Natural killer cell treated with Interleukin-12 subunit alpha and Interleukin-12 subunit beta and Interleukin-15 and Interleukin-18, amount 100 ng/mL, for 72 hours (primary cell): Measurements from ENCODE around the gene MYL6. TPM values are rescaled to one million over a fixed set of nuclear protein-coding genes. Genes with fewer than 3 reads are reported as not detected.
"Not testable (repeated sequence)": the region's sequence is repeated elsewhere in the genome, so short reads cannot be mapped to it uniquely, and the experiment has no call there.

Experiments
- ATAC-seq, 2 donors: fragments of 150-1000 bp; cut with Tn5 transposase in 1 of 2; sonication (Bioruptor Pico), chemical (Tn5 transposase) in 1 of 2; 2 replicates each; pipeline ENCODE4 v1.10.0; 2021
- DNase-seq: peaks from one replicate; pipeline ENCODE4 v3.0.0; 2022; ENCODE audit warnings: low spot score
- H3K27ac Mint-ChIP-seq, 2 donors: 1 replicate in 1 of 2; 2 replicates in 1 of 2; pipeline ENCODE4 v1.8.0; 2022; ENCODE audit warnings: mixed read lengths in 2 of 2, mild to moderate bottlenecking in 1 of 2, moderate library complexity in 1 of 2
- H3K27me3 Mint-ChIP-seq, 2 donors: 1 replicate in 1 of 2; 2 replicates in 1 of 2; pipeline ENCODE4 v1.8.0; 2022; ENCODE audit warnings: mixed read lengths in 2 of 2
- H3K36me3 Mint-ChIP-seq: one replicate; pipeline ENCODE4 v1.8.0; 2022; ENCODE audit warnings: mixed read lengths
- H3K4me1 Mint-ChIP-seq, 2 donors: 1 replicate in 1 of 2; 2 replicates in 1 of 2; pipeline ENCODE4 v1.8.0; 2022; ENCODE audit warnings: low read depth in 2 of 2, mixed read lengths in 2 of 2, mild to moderate bottlenecking in 1 of 2
- H3K4me3 Mint-ChIP-seq: one replicate; pipeline ENCODE4 v1.8.0; 2022; ENCODE audit warnings: mixed read lengths
- H3K9me3 Mint-ChIP-seq: 2 replicates; pipeline ENCODE4 v1.8.0; 2022; ENCODE audit warnings: mixed read lengths
- total RNA-seq, 2 donors: library from RNA; stranded (reverse); gene quantifications; one replicate each; pipeline ENCODE4 v1.2.3, GENCODE V29; 2022

Gene MYL6
- total RNA-seq, 2 donors from 2014 or later, result 1,441 to 1,555 TPM

DNA sequence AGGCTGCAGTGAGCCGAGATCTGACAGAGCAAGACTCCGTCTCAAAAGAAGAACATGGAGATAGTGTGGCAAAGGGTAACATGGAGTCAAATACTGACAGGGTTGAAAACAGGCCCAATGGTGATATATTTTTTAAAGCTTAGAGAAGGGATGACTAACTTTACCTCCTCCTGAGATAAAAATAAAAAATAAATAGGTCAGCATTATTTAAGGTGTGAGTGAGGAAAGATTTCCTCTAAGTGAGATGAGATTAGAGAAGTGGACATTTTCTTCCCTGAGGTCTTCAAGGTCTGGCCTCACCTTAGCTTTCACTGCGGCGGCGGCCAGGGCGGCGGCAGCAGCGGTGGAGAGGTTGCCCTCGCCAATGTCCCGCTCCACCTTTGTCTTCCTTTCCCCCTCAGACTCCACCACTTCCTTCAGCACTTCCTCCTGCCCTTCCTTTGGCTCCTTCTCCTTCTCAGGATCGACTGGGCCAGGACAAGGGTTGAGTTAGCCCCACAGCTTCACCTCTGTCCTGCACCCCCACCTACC lies 11.1 kb downstream of the MYL6 start:
- H3K27me3 Mint-ChIP-seq, result no peaks in the 10 kb centered on the region
- no peak for ATAC-seq
- H3K36me3 Mint-ChIP-seq, result peaks cover 23% of the 10 kb centered on the region
- no peaks in the 10 kb centered on the region for H3K9me3 Mint-ChIP-seq
- DNase-seq, result no peak
- peaks cover 0 to 10% of the 10 kb centered on the region in 2 donors for H3K4me1 Mint-ChIP-seq
- peak overlapping the region; percentile 51 to 65 for H3K27ac Mint-ChIP-seq
- H3K4me3 Mint-ChIP-seq, result no peak overlapping the region

DNA sequence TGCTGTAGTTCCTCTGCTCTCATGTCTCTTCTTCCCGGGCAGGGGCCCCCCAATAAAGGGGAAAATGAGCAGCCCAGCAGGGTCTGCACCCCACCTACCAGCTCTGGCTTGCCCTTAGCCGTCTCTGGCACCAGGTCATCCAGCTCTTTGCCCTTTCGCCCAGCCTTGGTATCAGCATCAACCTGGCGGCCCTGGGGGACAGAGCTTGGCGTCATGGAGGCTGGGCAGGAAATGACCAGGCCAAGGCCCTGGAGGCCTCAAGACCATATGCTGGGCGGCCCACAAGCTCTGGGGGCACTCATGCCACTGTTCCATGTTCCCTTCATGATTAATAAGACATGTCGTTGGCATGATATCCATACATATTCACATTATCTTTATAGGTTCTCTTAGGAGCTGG lies 14.7 kb downstream of the MYL6 start:
- Mint-ChIP-seq H3K27me3 (no peaks in the 10 kb centered on the region), H3K9me3 (no peaks in the 10 kb centered on the region), H3K4me3 (no peak overlapping the region), H3K4me1 (peaks cover 0 to 8% of the 10 kb centered on the region in 2 donors), H3K36me3 (peaks cover 27% of the 10 kb centered on the region), H3K27ac (peak overlapping the region in 1 of 2 donors; percentile 7)
- DNase-seq (no peak), ATAC-seq (no peak)

DNA sequence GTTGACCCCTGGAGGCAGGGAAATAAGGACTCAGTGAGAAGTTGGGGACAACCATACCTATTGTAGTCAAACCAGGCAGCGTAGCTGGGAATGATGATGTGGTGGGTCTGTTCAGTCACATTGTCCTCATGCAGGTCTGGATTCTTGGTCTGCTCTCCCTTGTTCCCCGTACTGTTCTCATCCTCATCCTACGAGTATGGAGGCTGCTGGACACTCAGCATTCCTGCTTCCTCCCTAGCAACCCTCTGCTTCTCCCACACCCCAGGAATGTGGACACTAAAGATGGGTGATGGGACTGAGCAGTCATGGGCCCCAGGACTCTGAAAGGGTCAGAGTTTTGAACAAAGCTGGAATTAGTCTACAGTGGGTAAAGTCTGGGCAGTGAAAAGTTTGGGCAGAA lies 20.2 kb downstream of the MYL6 start:
- H3K27ac Mint-ChIP-seq, result no peak overlapping the region
- no peaks in the 10 kb centered on the region for H3K9me3 Mint-ChIP-seq
- no peaks in the 10 kb centered on the region for H3K27me3 Mint-ChIP-seq
- H3K36me3 Mint-ChIP-seq, result peaks cover 36% of the 10 kb centered on the region
- H3K4me3 Mint-ChIP-seq, result no peak overlapping the region
- DNase-seq (no peak), ATAC-seq (no peak)
- H3K4me1 Mint-ChIP-seq, result peaks cover 0 to 6% of the 10 kb centered on the region in 2 donors

DNA sequence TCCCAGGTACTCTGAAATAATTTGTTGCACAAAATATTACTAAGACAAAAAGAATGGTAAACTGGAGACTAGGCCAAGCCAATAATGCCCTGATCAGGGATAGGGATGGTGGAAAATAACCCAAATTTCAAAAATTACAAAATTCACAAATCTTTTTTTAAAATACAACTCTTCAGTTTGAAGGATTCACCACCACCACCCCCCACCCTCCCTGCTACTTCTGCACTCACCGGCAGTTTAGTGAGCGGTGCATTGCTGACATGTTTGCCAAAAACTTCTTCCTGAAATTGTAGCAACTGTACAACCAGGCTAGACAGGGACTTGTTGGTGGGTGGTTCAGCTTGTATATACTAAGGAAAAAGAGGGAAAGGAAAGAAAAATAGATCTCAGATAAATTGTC lies 28.8 kb downstream of the MYL6 start:
- no peak for ATAC-seq
- Mint-ChIP-seq H3K9me3 (no peaks in the 10 kb centered on the region), H3K4me1 (peaks cover 32 to 36% of the 10 kb centered on the region in 2 donors), H3K4me3 (peak overlapping the region; percentile 92), H3K27ac (peak overlapping the region; percentile 84 to 94), H3K36me3 (peaks cover 19% of the 10 kb centered on the region), H3K27me3 (no peaks in the 10 kb centered on the region)
- no peak for DNase-seq

DNA sequence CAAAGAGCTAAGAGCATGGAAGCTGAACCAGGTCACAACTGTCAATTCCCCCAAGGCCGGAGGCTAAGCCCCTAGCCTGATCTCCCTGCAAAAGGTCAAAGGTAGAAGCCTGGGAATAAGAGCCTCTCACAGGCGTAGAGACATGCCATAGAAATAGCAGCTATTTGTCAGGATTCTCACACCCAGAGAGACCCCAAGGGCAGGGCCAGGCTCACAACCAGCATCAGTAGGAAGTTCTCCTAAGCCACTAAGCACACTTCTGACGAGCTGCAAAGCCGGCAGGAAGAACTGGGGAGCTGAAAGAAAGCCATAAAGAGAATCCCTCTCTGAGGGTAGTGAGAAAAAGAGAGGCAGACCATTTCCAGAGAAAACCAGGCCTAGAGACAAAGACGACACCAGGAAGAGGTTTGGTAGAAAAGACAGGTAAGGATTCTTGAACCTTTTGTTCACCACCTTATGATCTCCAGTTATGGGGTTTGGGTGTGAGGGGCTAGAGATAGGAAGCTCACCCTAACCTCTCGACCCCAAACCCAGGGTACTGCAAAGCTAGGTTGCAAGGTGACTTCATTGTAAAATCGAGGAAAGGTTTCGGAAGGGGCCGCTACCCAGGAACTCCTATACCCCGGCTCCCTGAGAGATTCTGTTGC lies 30.1 kb downstream of the MYL6 start:
- H3K27ac Mint-ChIP-seq, result peak overlapping the region; percentile 84 to 94
- H3K4me1 Mint-ChIP-seq, result peaks cover 40 to 45% of the 10 kb centered on the region in 2 donors
- ATAC-seq, result no peak
- H3K4me3 Mint-ChIP-seq, result peak overlapping the region; percentile 92
- H3K36me3 Mint-ChIP-seq, result peaks cover 19% of the 10 kb centered on the region
- DNase-seq, result no peak
- no peaks in the 10 kb centered on the region for H3K27me3 Mint-ChIP-seq
- H3K9me3 Mint-ChIP-seq, result no peaks in the 10 kb centered on the region

DNA sequence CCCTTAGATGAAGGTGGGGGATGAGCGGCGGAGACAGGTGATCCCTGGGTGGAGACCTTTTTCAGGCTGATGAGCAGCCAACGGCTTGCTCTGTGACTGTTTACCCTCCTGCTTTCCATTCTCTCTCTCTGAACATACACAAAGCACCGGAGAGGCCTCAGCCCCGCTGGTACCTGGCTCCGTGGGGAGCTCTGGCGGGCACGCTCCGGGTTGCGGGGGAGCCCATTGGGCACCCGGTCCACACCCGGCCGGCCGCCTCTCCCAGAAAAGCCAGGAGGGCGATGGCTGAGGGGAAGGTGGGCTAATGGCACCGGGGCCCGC lies 30.6 kb downstream of the MYL6 start:
- peaks cover 19% of the 10 kb centered on the region for H3K36me3 Mint-ChIP-seq
- peak overlapping the region; percentile 84 to 94 for H3K27ac Mint-ChIP-seq
- ATAC-seq (peak in 1 of 2 donors; percentile 1), DNase-seq (no peak)
- no peaks in the 10 kb centered on the region for H3K9me3 Mint-ChIP-seq
- H3K4me3 Mint-ChIP-seq, result peak overlapping the region; percentile 92
- no peaks in the 10 kb centered on the region for H3K27me3 Mint-ChIP-seq
- H3K4me1 Mint-ChIP-seq, result peaks cover 44 to 49% of the 10 kb centered on the region in 2 donors

DNA sequence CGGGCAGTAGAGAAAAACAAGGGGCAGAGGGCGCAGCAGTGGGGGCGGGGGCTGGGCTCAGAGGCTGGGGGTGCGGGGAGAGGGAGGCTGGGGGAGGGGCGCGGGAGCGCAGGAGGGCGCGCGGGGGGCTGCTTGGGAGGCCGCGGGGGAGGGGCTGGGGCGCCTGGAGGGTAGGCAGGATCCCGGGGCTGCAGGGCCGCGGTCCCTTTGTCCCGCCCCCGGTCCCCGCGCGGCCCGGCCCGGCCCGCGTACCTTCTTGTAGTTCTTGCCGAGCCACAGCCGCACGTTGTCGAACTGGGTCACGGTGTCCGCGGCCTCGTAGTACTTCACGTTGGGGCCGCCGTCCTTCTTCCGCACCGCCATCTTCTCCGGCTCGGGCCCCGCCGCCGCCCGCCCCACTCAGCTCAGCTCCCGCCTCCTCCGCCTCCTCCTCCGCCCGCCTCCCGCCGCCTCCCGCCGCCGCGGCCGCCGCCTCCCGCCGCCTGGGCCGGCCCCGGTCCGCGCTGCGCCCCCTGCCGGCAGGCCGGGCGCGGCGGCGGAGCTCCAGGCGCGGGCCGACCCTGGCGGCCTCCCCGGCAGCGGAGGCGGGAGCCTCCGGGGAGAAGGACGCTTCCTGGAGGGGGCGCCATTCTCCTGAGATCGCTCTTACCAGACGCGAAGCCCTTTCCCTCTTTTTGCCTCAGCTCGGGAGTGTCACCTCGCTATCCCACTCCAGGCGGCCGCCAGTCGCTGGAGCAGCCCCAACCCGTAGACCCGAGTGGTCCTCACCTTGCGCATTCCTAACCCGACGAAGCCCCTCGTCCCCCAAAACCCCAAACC lies 31.1 kb downstream of the MYL6 start, which contains the start of gene SMARCC2:
Gene SMARCC2 (minus strand): TSS at position 385 of the 819 bp plus-strand sequence. CDS start 22 bp downstream, at position 363.
- Mint-ChIP-seq H3K27ac (peak within 1 kb of the TSS; percentile 93 to 96), H3K4me1 (peaks cover 44 to 49% of the 10 kb centered on the region in 2 donors), H3K4me3 (peak within 1 kb of the TSS; percentile 92), H3K9me3 (no peaks in the 10 kb centered on the region), H3K36me3 (peaks cover 19% of the 10 kb centered on the region), H3K27me3 (no peaks in the 10 kb centered on the region)
- peak; percentile 94 to 96 for ATAC-seq
- peak; percentile 89 for DNase-seq

DNA sequence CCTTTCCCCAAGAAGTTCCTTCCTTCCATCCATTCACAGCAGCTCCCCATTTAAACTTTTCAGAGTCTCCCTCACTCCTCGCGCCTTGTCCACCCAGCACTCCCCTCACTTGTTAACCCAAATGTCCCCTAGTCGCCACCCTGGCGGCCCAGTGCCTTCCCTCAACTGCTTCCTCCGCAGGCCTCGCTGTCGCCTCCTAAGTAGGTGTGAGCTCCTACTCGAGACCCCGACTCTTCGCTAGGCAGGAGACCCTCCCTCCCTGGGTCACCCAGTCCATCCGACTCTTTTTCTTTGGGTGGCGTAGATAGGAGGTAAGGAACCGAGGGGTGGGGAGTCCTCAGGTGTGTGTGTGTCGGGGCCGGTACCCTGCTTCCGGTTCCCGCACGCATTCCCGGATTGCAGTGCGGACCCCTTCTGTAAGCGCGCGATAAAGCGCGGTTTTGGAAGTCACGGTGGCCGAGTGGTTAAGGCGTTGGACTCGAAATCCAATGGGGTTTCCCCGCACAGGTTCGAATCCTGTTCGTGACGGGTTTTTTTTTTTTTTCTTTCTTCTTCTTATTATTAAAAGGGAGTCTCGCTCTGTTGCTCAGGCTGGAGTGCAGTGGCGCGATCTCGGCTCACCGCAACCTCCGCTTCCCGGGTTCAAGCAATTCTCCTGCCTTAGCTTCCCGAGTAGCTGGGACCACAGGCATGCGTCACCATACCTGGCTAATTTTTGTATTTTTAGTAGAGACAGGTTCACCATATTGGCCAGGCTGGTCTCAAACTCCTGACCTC lies 31.9 kb downstream of the MYL6 start:
- peak; percentile 59 to 63 for ATAC-seq
- DNase-seq, result peak; percentile 80

DNA sequence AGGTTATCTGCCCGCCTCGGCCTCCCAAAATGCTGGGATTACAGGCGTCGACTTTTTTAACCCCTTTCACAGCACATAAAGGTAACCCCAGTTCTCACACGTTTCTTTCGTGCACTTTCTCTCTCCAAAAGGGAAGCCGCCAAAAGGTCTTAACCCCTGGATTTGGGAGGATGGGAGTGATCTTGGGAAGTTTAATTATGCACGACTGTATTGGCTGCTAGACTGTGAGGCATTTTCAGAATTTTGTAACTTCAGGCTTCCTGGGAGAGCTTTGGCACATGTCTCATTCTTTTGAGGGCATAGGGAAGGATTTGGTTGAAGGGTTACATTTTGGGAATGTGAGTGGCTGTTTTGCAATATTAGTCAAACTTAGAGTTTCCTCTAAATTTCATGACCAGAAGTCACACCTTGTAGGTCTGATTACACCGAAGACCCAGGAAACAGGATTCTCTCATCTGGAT lies 32.6 kb downstream of the MYL6 start:
- Mint-ChIP-seq H3K36me3 (peaks cover 12% of the 10 kb centered on the region), H3K4me1 (peaks cover 44 to 48% of the 10 kb centered on the region in 2 donors), H3K27me3 (no peaks in the 10 kb centered on the region), H3K27ac (peak overlapping the region; percentile 93 to 96), H3K4me3 (peak overlapping the region; percentile 92), H3K9me3 (no peaks in the 10 kb centered on the region)
- ATAC-seq (no peak), DNase-seq (no peak)

More for the DNA sequence above, 31.9 kb downstream of the MYL6 start:
- Mint-ChIP-seq H3K36me3 (peaks cover 13% of the 10 kb centered on the region), H3K4me1 (peaks cover 44 to 49% of the 10 kb centered on the region in 2 donors), H3K4me3 (peak overlapping the region; percentile 92), H3K9me3 (no peaks in the 10 kb centered on the region), H3K27me3 (no peaks in the 10 kb centered on the region), H3K27ac (peak overlapping the region; percentile 93 to 96)

DNA sequence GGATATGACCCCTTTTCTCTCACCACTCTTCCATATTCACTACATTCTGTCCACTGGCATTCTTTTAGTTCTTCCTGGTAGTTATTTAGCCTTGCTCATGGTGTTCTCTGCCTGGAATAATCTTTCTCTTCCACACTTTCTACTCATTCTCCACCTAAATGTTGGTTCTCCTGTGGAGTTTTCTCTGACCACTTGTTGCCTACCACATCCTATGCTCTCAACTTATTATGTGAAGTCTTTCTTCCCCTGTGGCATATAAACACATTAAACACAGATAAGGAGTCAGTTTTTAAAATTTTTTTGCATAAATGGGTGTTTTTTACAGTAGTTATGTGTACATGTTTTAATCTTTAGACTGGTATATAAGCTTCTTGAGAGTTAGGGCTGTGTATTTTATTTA lies 34.4 kb downstream of the MYL6 start:
- no peak for DNase-seq
- H3K27me3 Mint-ChIP-seq, result no peaks in the 10 kb centered on the region
- no peaks in the 10 kb centered on the region for H3K9me3 Mint-ChIP-seq
- H3K36me3 Mint-ChIP-seq, result peaks cover 9% of the 10 kb centered on the region
- ATAC-seq, result no peak
- H3K27ac Mint-ChIP-seq, result peak overlapping the region; percentile 66 to 83
- H3K4me1 Mint-ChIP-seq, result peaks cover 38% of the 10 kb centered on the region in 2 donors
- H3K4me3 Mint-ChIP-seq, result no peak overlapping the region

DNA sequence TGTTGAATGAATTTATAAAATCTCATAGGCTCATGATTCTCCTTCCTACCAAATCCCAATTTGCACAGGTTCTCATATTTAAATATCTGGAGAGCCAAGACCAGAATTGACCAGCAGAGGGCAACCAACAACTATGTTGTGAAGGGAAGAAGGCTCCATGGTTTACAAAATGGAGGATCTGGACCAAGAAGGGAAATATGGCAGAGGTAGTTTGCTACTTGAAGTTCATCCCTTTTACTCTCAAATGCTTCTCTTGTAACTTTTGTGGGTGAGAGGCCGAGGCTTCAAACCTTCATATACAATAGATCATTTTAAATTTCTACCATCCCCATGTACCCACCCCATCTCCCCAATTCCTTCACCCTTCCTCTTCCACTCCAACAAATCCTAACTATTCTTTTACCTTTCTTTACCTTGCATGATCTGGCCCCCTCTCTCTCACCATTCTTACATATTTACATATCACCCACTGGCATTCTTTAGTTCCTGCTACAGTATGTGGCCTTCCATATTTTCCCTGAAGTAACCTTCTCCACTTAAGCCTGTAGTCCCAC lies 34.9 kb downstream of the MYL6 start:
- peak; percentile 82 for DNase-seq
- H3K4me3 Mint-ChIP-seq, result no peak overlapping the region
- no peaks in the 10 kb centered on the region for H3K9me3 Mint-ChIP-seq
- peak overlapping the region; percentile 66 to 83 for H3K27ac Mint-ChIP-seq
- no peaks in the 10 kb centered on the region for H3K27me3 Mint-ChIP-seq
- no peak for ATAC-seq
- H3K4me1 Mint-ChIP-seq, result peaks cover 32 to 33% of the 10 kb centered on the region in 2 donors
- H3K36me3 Mint-ChIP-seq, result peaks cover 5% of the 10 kb centered on the region

DNA sequence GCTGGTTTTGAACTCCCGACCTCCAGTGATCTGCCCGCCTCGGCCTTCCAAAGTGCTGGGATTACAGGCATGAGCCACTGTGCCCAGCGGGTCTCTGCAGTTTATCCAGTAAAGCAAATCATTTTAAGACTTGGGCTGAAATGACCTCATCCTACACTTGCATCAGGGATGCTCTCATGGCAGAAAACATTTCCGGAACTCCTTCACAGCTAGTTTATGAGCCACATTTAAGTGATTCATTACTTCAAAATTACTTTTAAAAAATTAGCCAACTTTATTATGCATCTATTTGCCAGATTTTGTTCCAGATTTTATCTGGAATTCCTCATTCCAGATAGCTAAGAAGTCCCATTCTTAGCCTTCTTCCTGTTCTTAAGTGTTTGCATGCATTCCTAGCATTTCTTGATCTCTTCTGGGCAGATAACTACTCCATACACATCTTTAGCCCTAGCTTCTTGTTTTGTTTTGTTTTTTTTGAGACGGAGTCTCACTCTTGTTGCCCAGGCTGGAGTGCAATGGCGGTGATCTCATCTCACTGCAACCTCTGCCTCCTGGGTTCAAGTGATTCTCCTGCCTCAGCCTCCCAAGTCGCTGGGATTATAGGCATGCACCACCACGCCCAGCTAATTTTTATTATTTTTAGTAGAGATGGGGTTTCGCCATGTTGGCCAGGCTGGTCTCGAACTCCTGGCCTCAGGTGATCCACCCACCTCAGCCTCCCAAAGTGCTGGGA lies 38.8 kb downstream of the MYL6 start:
- H3K9me3 Mint-ChIP-seq, H3K4me3 Mint-ChIP-seq, DNase-seq, H3K36me3 Mint-ChIP-seq, H3K27ac Mint-ChIP-seq, ATAC-seq, H3K27me3 Mint-ChIP-seq: not testable (repeated sequence)
- H3K4me1 Mint-ChIP-seq, result peaks cover 12 to 13% of the 10 kb centered on the region in 2 donors
